RCC 7860 (cell line): ENCODE results near the gene INPP1.
"Not testable (repeated sequence)": the region's sequence is repeated elsewhere in the genome, so short reads cannot be mapped to it uniquely, and the experiment has no call there.

Experiments
- DNase-seq: peaks from one replicate; pipeline ENCODE4 v3.0.0-alpha.2; 2015; ENCODE audit warnings: low spot score
- FAIRE-seq: peaks from 2 replicates; lab custom pipeline; 2012; peaks lifted over from hg19 to GRCh38; lab: Jason Lieb, UNC

INPP1 gene

GRCh38 chr2:190343536-190344275 is at the start of gene INPP1:
Gene INPP1, plus strand, starts transcription at chr2:190343589. Its CDS starts 16,514 bp downstream, at chr2:190360103.
- FAIRE-seq, result no peak
- peak; percentile 13 for DNase-seq

GRCh38 chr2:190297880-190298279 is 45.5 kb upstream of the INPP1 start:
- not testable (repeated sequence) for DNase-seq, FAIRE-seq

GRCh38 chr2:190301032-190301431 is 42.4 kb upstream of the INPP1 start:
- FAIRE-seq (no peak), DNase-seq (no peak)

GRCh38 chr2:190302052-190302451 is 41.3 kb upstream of the INPP1 start:
- FAIRE-seq, result no peak
- DNase-seq, result no peak

- FAIRE-seq (no peak), DNase-seq (no peak)
Measured at GRCh38 chr2:190303647-190304046, 39.7 kb upstream of the INPP1 start.

GRCh38 chr2:190304404-190304803 is 39.0 kb upstream of the INPP1 start:
- FAIRE-seq (no peak), DNase-seq (no peak)

GRCh38 chr2:190308031-190308430 is 35.4 kb upstream of the INPP1 start:
- FAIRE-seq (no peak), DNase-seq (no peak)

- FAIRE-seq, result no peak
- no peak for DNase-seq
Measured at GRCh38 chr2:190311893-190312634, 31.3 kb upstream of the INPP1 start.

- not testable (repeated sequence) for DNase-seq, FAIRE-seq
Measured at GRCh38 chr2:190312635-190313025, 30.8 kb upstream of the INPP1 start.

- no peak for DNase-seq
- FAIRE-seq, result no peak
Measured at GRCh38 chr2:190313880-190314279, 29.5 kb upstream of the INPP1 start.

GRCh38 chr2:190315273-190315672 is 28.1 kb upstream of the INPP1 start:
- DNase-seq, result no peak
- FAIRE-seq, result no peak

- FAIRE-seq, result no peak
Measured at GRCh38 chr2:190318514-190318913, 24.9 kb upstream of the INPP1 start.

GRCh38 chr2:190318931-190319554 is 24.3 kb upstream of the INPP1 start:
- DNase-seq (no peak), FAIRE-seq (no peak)

More at GRCh38 chr2:190318514-190318913, 24.9 kb upstream of the INPP1 start:
- DNase-seq, result no peak

GRCh38 chr2:190319555-190320498 is 23.6 kb upstream of the INPP1 start, which contains the start of gene HIBCH:
Gene HIBCH, minus strand, starts transcription at chr2:190319826. Its CDS starts 76 bp downstream, at chr2:190319750.
- DNase-seq, result peak; percentile 97
- FAIRE-seq, result peak; percentile 97

GRCh38 chr2:190320696-190321095 is 22.7 kb upstream of the INPP1 start:
- FAIRE-seq, result no peak
- DNase-seq, result no peak

GRCh38 chr2:190323406-190323805 is 20.0 kb upstream of the INPP1 start:
- FAIRE-seq (no peak), DNase-seq (no peak)

GRCh38 chr2:190325588-190325987 is 17.8 kb upstream of the INPP1 start:
- DNase-seq (no peak), FAIRE-seq (no peak)

GRCh38 chr2:190327867-190328572 is 15.4 kb upstream of the INPP1 start:
- FAIRE-seq, result no peak
- no peak for DNase-seq

- FAIRE-seq (no peak), DNase-seq (no peak)
Measured at GRCh38 chr2:190328573-190329147, 14.7 kb upstream of the INPP1 start.
